Activated CD8-positive, alpha-beta memory T cell treated with anti-CD3 and anti-CD28 coated beads, Interleukin-2, amount 50 U/mL, for 48 hours (primary cell): ENCODE data around the gene IDNK.
A peak's percentile ranks its signal among the peaks of the same experiment; 100 is the strongest.
"Not testable (repeated sequence)": the region's sequence is repeated elsewhere in the genome, so short reads cannot be mapped to it uniquely, and the experiment has no call there.

Source experiments
- DNase-seq: peaks from one replicate; pipeline ENCODE4 v3.0.0-alpha.2; 2020

The IDNK gene

GRCh38 chr9:83622939-83623678 lies at the start of gene IDNK:
Gene IDNK, plus strand, starts transcription at chr9:83623143. Its CDS starts 29 bp downstream, at chr9:83623172.
- peak; percentile 84 for DNase-seq

GRCh38 chr9:83574482-83574881 lies 48.5 kb upstream of the IDNK start:
- no peak for DNase-seq

DNA sequence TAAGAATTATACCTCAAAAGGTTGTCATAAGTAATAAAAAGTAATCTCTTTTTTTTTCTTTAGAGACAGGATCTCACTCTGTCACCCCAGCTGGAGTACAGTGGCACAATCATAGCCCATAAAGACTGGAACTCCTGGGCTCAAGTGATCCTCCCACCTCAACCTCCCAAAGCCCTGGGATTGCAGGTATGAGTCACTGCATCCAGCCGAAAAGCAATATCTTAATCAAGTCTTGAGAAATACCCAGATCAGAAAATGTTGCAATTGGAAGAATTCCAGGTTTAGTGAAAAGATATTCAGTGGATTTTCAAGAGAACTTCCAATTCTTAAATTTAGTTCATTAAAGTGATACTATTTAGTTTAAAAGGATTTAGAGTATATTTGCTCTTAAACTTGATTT lies 40.9 kb upstream of the IDNK start:
- no peak for DNase-seq

DNA sequence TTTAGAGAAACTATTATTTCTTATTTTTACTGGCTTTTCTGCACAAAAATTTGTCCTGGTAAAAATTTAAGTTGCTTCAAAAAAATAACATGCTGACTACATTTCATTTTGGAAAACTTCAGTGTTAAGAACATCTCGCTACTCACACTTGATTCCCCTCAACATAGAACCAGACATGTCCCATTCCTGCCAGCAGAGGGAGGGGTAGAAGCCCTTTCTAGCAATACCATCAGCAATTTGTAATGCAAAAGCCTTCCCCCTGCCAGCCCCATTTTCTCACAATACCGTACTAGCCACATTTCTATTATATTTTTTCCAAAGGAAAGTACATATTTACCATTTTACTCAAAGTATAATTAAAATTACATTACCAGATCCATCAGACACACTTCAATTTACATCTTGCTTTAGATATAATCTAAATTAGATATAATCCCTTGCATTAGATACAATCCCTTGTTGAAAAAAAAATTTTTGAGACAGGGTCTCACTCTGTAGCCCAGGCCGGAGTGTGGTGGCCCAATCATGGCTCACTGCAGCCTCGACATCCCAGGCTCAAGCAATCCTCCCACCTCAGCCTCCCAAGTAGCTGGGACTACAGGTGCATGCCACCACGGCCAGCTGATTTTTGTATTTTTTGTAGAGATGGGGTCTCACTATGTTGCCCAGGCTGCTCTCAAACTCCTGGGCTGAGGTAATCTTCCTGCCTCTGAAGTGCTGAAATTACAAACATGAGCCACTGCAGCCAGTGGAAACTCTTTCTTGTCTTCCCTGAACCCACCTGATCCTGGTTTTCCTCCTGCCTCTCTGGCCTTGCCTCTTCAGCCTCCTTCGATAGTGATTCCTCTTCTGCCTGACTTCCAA lies 39.6 kb upstream of the IDNK start:
- no peak for DNase-seq

DNA sequence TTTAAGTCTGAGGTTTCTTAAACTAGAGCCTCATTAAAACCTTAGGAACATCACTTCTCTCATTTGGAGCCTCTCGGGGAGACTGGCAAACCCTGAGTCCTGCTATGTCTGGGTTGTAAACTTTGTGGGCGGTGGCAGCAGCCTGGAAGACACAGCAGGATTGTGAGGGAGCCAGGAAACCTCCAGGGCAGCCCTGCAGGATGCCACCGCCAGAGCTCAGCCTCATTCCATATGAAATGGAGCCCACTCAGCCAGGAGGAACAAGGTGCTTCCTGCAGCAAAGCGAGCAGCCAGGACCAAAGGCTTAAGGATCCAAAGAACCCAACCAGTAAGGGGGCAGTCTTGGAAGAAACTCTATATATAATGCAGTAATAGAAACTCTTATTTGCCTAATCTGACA lies 37.9 kb upstream of the IDNK start:
- no peak for DNase-seq

GRCh38 chr9:83588256-83588655 lies 34.7 kb upstream of the IDNK start:
- DNase-seq = no peak

DNA sequence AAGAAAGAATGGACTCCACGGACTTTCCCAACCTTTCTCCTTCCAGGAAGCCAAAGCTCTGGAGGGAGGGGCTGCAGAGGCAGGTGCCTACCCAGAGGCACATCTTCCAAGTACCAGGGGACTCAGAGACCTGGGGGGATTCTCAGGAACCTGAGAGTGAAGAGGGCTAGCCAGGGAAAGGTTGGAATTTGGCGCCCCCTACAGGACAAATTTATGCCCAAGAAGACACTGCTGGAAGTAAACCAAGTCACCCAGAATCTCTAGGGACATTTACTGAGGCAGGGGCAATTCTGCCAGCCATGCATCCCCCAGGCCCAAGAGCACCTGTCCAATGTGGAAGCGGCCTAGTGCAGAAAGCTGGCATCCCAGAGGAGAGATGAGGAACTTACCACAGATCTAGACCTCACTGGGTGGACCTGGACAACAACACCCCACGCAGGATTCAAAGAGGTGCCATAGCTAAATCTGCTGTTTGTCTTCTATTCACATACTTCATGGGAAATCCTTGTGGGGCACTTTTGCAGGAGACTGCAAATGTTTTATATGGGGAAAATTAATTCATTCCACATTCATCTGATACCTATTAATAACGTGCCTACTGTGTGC lies 25.9 kb upstream of the IDNK start:
- DNase-seq = peak; percentile 78

DNA sequence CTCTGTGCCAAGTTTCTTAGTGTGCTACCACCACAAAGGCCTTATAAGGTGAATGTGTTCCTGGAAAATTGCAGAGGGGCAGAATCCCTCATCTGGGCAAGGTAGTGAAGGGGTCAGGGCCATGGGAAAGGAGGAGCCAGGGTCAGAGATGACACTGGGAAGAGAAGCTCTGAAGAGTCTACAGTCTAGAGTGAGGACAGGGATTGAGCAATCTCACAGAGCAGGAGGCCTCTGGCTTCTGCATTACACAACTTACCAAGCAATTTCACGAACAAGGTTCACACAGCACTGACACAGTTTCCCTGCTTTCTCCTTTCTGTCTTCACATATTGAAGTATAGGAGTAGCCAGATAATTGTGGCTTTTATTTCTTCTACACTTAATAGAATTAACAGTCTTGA lies 24.5 kb upstream of the IDNK start:
- DNase-seq = no peak

GRCh38 chr9:83599071-83599470 lies 23.9 kb upstream of the IDNK start:
- no peak for DNase-seq

DNA sequence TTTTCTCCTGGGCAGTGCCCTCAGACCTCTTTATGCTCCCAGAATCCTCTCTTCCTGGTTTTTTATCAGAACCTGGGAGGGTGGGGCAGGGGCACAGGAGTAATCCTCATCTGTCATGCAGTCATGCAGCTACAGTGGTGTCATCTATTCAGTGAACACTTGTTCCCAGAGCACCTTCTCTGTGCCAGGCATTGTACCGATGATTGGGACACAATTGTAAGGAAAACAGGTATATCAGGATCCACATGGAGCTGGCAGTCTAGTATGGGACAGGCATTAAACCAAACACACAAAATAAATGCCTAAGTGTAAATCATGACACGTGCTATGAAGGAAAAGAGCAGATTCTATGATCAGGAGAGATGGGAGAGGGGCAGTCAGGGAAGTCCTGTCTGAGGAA lies 21.5 kb upstream of the IDNK start:
- DNase-seq = no peak

GRCh38 chr9:83607620-83608019 lies 15.3 kb upstream of the IDNK start:
- not testable (repeated sequence) for DNase-seq

DNA sequence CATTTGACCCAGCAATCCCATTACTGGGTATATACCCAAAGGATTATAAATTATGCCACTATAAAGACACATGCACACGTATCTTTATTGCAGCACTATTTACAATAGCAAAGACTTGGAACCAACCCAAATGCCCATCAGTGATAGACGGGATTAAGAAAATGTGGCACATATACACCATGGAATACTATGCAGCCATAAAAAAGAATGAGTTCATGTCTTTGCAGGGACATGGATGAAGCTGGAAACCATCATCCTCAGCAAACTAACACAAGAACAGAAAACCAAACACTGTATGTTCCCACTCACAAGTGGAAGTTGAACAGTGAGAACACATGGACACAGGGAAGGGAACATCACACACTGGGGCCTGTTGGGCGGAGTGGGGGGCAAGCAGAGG lies 9.6 kb upstream of the IDNK start:
- DNase-seq = not testable (repeated sequence)

DNA sequence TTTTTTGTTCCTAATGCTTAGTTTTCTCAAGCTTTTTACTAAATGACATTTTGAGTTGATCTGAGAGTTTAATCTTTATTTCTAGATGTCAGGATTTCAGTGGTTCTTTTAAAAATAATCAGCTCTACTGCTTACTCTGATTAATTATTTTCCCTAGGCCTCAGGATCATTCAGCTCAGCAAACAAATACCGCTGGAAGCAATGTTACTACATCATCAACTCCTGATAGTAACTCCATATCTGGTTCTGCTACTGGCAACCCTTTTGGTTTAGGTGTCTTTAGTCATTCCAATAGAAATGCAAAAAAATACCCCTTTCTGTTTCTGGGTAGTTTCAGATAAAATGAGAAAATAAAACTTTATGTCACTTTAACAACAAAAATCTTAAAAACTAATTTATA lies 5.6 kb upstream of the IDNK start:
- DNase-seq = no peak

DNA sequence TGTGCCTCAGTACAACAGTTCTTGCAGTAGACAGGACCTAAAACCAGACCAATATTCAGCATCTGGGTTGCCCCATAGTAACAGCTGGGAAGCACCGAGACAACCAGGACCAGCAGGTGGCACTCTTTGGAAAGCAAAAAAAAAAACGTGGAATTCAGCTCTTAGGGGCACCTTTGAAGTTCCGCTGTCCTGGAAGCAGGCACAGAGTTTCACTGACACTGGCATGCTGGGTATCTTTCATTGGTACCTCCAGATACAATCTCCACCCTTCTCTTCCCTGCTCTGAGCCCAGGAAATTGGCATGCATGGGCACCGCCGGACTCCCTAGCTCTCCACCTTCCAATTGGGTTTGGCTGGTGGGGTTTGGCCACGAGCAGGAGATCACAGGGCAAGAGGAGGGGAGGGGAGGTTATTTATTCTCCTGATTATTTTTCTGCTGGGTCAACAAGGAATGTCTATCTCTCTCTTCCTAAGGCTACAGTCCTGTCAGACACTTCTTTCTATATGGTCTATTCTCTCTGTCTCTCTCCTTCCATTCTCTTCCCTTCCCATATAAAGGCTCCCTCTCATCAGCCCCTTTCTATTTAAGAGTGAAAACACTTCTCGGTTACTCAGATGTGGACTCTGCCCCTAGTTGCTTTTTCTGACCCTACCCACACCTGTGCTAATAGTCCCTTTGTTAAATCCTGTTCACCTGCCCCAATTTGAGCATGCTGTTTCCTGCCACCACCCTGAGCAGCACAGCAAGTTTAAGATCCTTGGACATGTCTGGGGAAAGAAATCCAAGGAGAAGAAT lies 1.9 kb upstream of the IDNK start:
- DNase-seq = no peak

GRCh38 chr9:83622433-83622938 lies 457 bp upstream of the IDNK start:
- DNase-seq = no peak

DNA sequence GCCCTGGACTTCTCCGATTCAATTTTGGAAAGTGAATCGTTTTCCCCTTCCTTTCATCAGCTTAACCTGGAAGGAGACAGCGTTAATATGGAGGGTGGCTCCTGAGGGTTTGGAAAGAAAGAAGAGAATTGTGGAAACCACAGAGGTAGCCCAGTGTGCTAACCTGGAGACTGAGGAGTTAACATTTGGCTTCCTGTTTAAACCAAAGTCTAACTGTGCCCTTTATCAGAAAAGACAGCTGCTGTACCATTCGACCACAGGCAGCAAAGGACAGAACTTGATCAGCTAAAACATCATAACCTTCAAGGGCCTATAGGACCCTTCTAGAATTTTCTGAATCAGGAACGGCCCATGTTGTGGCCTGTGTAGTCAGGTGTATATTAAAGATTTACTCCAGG lies 735 bp downstream of the IDNK start:
- DNase-seq = no peak

DNA sequence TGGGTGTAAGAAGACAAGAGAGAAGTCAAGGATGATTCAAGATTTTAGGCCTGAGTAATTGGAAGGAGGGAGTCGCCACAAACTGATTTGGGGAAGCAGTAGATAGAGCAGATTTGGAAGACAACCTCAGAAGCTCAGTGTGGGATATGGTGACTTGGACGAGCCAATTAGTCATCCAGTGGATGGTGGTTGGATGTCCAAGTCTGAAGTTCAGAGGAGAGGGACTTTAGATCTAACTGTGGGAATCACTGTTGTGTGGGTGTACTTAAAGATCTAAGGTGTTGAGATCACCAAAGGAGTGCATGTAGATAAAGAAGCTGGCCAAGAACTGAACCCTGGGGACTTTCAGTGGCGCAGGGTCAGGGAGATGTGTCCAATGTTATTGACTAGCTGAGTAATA lies 2.2 kb downstream of the IDNK start:
- no peak for DNase-seq

DNA sequence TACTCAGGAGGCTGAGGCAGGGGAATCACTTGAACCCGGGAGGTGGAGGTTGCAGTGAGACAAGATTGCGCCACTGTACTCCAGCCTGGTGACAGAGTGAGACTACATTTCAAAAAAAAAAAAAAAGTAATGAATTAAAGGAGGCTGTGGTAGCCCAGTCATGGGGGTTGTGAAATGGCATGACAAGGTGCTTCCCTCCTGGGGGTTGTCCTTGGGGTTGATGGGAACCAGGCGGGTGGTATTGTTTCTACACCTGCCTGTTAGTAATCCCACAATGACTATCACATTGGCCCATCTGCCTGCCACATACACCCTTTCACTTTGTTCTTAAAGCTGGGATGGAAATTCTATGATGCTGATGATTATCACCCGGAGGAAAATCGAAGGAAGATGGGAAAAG lies 5.6 kb downstream of the IDNK start:
- DNase-seq = no peak

DNA sequence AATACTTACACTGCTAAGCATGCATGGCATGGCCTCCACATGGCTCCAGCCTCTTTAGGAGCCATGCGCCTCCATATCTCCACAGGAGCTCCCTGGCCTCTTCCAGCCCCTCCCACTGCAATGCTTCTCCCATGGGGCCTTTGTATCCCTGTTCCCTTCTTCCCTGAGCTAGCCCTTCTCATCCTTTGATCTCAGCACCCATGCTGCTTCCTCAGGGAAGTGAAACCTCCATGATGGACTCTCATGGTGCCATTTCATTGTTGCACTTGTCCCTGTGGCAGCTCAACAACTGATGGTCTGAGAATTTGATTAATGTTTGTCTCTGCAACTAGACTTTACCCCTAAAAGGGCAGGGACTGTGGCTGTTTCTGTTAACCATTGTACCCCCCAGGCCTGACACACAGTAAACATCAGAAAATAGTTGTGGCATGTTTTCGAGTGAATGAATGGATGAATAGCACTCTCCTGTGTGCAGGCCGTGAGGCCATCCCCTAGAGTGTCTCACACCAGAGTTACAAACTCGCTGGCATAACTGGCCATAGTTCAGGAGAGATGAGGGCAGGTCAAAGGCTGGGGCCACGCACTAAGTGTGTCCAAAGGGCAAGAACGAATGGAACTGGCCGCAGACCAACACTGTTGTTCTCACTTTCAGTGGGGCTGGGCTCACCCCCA lies 6.6 kb downstream of the IDNK start:
- DNase-seq = no peak

DNA sequence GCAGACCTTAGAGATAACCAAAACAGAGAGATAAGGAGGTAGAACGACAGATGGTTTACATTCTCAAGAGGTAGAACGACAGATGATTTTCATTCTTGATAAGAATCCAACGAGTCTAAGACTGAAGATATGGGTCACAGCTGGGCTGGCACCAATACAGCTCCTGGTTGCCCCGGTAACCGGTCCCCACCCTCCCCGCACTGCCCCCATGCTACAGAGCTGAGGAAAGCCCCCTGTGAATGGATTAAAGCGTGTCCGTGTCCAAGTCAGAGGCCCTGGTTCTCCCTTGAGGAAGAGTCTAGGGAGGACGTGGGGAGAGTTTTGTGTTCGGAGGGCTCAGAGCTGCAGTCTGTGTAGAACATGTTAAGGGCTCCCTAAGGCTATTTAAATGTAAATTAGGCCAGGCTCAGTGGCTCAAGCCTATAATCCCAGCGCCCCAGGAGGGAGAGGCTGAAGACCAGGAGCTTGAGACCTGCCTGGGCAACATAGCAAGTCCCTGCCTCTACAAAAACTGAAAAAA lies 8.1 kb downstream of the IDNK start:
- no peak for DNase-seq

DNA sequence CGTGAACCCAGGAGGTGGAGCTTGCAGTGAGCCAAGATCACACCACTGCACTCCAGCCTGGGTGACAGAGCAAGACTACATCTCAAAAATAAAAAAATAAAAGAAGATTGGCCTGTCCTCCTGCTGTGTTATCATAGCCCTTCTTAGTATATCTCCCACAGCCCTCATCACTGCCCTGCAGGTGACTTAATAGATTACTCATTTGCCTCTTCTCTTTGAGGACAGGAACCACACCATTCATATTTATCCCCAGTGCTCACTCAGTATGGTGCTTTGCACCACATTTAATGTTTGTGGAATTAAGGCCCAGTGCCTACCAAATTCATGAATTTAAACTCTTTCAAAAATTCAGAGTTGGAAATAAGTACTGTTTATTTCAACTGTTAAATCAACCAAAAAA lies 10.3 kb downstream of the IDNK start:
- no peak for DNase-seq

- DNase-seq = no peak
Observed at GRCh38 chr9:83633676-83634075, 10.7 kb downstream of the IDNK start.
